Stimulated activated CD8-positive, alpha-beta memory T cell treated with anti-CD3 and anti-CD28 coated beads, Interleukin-2, amount 100 ng/mL, for 48 hours (primary cell): ENCODE measurements around the gene SRSF3.
"Not testable (repeated sequence)": the region's sequence is repeated elsewhere in the genome, so short reads cannot be mapped to it uniquely, and the experiment has no call there.

Experiments
- DNase-seq, 2 donors: peaks; one replicate each; pipeline ENCODE4 v3.0.0-alpha.2; 2020; ENCODE audit warnings: low read depth in 2 of 2

Gene SRSF3

DNA sequence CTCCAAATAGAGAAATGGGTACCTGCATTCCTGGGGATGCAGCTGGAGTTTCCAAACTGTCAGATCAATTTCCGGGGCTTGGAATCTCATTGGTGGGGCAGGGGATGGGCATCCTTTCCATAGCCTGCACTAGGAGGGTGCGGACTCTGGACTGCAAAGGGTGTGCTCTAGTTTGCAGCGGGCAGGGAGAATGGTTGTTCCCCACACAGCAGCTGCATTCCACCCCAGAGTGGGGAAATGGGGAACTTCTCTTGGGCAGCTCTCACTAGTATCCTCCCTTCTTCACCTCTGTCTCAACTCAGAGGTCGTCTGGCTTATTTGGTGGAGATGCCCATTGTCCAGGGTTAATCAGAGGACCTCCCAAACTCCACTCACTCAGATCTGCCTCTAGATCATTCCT, 49.8 kb downstream of the SRSF3 start:
- DNase-seq = no peak

DNA sequence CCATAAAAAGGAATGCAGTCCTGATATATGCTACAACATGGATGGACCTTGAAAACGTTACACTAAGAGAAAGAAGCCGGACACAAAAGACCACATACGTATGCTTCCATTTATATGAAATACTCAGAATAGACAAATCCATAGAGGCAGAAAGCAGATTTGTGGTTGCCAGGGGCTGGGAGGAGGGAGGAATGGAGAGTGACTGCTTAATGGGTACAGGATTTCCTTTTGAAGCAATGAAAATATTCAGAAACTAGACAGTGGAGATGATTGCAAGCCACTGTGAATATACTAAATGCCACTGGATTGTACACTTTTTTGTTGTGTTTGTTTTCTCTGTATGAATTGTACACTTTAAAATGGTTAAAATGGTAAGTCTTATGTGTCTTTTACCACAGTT, 54.9 kb downstream of the SRSF3 start:
- no peak for DNase-seq

DNA sequence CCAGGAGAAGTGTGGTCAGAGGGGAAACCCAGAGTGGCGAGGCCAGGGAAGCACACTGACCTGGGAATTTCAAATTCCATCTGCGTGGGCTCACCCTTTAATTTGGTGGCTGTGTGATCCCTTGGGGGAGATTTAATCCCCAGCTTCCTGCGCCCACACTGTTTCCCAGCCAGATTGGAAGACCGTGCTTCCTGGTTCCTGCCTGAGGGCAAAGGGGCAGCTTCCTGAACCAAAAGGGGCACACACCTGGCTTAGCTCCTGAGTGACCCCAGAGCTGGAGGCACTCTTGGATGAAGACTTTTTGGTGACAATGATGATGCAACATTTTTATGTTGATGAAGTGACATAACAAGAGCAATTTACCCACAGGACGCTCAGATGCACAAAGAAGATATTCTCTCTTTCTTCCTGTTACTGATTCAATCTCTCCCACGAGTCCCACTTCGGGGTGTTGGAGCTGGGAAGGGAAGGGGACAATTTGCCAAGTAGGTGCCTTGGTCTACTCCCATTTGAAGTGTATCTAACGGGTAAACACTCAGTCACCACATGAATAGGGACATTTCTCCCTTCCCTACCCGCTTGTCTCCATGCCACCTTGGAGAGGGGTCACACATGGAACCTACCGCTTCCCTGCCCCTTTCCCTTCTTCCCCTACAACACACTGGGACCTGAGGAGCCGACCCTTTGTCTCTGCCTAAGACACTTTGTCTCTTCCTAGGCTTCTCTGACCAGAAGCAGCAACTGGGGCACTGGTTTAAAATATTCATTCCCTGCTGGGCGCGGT, 55.7 kb downstream of the SRSF3 start:
- no peak for DNase-seq

- no peak for DNase-seq
Observed at GRCh38 chr6:36650848-36651478, 56.8 kb downstream of the SRSF3 start.

DNA sequence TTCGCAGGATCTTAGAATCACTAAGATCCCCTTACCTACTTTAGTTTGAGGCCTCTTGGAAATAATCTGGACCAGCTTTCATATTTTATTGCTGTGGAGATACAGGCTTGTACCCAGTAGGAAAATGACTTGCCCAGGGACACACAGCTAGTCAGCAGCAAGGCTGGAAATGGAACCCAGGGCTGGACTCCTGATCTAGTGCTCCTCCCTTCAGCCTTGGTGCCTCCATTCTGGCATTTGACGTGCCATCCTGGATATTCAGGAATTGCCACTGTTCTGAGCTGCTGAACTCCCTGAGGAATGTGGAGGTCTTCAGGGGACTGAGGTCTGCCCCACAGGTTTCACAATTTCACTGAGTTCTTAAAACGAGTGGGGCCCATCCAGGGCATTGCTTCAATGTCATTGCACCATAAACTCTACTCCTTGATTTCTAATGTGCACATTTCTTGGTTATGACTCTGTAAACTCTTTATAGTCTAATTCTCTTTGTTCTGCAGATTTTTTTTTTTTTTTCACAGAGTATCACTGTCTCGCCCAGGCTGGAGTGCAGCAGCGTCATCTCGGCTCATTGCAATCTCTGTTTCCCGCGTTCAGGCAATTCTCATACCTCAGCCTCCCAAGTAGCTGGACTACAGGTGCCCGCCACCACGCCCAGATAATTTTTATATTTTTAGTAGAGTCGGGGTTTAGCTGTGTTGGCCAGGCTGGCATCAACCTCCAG, 57.7 kb downstream of the SRSF3 start:
- DNase-seq = no peak

- not testable (repeated sequence) for DNase-seq
Observed at GRCh38 chr6:36654469-36654868, 60.3 kb downstream of the SRSF3 start.
